GM18861 (cell line): Measurements from ENCODE around the gene TXNDC11.

Experiments used
- ATAC-seq: cut with Tn5 transposase; IDR thresholded peaks from one replicate; pipeline ENCODE4 v1.9.1; 2021; ENCODE audit not compliant: unreplicated experiment

TXNDC11 gene

DNA sequence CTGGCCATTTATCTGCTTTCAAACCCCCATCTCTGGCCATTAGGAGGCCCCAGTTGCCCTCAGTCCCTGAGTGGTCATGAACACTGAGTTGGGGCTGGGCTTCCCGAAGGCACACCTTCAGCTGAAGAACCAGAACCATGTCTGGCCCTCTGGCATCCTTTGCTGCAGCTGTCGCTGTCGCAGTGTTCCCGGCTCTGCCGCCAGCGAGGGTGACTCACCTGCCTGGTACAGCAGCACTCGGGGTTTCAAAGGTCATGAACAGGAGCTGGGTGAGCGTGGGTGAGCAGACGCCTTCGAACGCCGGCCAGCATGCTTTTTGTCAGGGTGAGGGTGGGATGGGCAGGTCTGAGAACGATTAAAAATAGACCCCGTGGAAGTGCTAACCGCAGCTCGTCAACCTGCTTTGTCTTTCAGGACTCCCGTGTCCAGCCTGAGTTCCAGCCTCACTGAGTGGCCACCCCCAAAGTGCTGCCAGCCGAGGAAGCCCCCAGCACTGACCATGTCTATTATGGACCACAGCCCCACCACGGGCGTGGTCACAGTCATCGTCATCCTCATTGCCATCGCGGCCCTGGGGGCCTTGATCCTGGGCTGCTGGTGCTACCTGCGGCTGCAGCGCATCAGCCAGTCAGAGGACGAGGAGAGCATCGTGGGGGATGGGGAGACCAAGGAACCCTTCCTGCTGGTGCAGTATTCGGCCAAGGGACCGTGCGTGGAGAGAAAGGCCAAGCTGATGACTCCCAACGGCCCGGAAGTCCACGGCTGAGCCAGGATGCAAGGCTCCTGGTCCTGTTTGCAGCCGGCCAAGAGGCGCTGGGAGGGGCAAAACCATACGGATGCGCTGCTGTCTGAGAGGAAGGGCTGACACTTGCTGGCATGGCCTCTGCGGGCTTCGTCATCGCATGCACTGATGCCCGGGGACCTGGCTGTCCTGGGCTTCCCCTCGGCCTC is 66.8 kb downstream of the TXNDC11 start:
- no peak for ATAC-seq

DNA sequence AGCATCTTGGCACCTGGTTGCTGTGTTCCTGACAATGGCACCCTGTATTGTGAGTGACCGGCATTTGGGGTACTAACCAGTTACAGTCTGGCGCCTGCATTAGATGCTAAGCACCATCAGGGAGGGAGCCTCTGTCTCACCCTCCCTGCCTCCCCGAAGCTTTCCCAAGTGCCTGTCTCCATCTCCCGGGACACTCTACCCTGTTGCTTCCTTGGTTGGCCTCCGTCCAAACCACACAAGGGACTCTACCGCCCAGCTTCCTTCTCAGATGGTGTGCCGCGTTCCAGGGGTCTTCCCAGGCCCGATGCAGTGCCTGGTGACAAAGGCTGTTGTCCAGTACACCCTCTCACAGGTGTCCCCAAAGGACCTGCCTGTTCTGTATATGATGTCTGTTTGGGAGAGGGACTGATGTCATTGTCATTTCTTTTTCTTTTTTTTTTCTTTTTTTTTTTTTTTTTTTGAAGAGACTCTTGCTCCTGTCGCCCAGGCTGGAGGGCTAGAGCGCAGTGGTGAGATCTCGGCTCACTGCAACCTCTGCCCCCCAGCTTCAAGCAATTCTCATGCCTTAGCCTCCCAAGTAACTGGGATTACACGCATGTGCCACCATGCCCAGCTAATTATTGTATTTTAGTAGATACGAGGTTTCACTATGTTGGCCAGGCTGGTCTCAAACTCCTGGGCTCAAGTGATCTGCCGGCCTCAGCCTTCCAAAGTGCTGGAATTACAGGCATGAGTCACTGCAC is 67.7 kb downstream of the TXNDC11 start:
- ATAC-seq, result no peak

DNA sequence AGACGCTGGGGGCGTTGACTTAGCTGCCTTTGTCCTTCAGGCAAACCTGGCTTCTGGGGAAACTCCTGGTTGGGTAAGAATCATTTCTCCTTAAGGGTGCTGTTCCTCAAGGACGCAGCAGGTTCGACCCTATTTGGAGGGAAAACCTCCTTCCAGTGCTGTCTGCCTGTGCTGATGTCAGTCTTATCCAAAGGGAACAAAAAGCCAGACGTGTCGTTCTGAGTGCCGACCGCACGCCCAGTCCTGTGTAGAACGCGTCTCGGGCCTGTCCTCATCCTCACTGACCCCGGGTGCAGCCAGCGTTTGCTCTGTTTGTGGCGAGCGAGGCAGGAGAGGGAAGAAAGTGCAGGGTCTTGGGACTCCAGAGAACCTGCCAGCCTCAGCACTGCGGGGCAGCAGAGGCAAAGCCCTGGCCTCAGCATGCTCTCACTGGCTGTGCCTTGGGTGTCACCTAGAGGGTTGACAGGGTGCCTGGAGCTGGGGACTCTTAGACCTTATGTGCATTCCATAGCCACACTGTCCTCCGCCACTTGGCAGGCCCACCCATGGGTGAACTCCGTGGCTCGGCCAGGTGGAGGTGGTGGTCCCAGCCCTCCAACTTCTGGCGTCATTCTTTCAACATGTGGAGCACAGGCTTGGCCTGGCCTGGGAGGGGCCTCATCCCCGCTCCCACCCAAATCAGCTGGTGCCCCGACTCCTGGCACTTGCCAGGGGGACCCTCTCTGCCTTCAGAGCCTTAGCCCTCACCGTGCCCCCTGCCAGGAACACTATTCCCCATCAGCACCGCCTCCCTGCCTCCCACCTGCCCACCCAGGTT is 68.4 kb downstream of the TXNDC11 start:
- no peak for ATAC-seq

DNA sequence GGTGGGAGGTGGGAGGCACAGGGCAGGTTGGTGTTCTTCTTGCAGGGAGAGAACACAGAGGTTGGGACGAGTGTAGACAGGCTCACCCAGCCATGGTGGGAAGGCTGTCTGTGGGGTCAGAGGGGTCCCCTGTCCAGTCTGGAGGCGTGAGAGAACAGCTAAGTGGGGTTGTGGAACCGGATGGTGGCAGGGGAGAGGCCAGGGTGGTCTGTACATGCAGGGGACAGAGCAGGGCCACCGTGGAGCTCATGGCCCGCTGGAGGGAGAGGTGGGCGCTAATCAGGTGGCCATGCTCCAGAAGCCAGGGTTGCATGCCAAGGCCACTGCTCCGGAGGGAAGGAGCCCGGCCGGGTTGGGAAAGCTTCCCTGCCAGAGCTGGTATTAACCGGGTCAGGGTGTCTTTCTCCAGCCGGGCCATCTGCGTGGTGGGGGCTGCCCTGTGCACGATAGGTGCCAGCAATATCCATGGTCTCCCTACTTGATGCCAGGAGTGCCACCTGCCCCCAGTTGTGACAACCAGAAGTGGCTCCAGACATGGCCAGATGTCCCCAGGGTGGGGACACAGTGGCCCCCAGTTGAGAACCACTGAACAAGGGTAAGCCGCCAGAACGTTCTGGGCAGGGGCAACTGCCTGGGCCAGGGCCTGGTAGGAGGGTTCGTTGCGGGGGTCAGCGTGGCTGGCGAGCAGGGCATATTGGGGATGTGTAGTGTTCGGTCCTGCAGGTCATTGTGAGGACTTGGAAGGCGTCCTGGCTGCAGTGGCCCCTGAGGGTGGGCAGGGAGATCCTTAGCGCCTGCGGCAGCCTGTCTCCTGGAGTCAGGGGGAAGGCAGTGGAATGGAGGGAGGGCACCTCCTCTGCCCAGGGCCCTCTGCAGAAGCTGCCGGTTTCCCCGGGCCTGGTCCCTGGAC is 69.3 kb downstream of the TXNDC11 start:
- no peak for ATAC-seq

DNA sequence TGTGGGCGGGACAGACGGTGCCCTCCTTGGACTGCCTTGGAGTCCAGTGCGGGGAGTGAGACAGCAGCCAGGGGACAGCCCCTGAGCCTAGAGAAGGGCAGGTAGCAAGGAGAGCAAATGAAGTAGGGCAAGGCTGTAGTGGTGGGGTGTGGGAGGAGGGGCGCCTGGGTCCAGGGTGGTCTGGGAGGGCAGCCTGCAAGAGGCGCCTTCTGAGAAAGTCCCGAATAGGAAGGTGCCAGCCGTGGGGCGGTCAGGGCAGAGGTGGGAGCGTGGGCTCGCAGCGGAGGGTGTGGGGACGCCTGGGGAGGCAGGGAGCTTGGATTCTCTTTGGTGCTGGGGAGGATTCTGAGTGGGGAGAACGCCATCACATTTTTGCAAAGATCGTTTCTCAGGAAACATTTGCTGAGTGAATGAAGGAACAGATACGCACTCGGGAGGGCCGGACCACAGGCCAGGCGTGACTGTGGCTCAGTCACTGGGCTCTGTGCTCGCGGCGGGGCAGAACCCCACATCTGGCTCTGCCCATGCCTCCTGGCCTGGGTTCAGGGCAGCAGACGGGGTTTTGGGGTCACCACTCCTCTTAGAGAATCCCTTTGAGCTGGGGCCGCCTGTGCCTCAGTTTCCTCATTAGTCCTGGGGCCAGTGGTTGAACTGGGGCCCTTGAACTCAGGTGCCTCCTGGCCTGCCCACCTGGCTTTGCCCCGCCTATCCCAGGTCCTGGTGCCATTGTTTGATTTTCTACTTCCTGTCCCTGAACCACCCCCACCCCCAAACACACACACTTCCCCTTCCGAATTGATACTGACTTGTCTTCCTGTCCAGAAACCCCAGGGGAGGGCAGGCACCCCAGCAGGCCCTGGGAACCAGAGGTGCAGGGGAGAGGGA is 70.2 kb downstream of the TXNDC11 start:
- ATAC-seq, result no peak

DNA sequence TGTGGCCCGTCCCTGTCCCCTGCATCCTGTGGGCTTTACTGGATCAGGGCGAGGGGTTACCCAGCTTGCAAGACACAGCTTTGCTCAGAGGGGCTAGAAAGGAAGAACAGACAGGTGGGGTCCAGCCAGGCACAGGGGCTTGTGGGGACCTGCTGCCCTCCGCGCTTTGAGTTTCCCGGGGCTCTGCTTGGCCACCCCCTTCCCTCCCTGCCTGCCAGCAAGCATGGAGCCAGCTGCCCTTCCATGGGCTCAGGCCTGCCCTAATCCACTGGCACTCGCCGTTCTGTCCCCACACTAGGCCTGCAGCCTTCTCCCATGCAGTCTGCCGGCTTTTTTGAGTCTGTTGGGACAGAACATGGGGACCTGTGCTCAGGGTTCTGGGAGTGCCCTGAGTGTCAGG is 71.0 kb downstream of the TXNDC11 start:
- no peak for ATAC-seq

DNA sequence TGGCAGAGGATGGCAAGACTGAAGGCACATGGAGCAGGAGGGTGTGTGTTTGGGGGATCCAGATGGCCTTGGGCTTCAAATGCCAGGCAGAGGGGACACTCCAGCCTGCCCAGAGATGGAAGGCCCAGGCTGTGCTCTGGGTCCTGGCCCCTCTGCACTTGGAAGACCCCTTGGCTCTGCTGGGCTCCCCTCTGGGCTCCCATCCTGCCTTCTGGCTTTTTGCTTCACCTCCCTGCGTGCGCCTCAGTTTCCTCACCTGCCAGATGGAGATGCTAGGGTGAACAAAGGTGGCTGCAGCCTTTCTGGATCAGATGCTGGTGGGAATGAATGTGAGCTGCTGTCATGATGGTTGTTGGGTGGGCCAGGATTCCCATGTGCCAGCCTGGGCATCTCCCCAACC is 71.4 kb downstream of the TXNDC11 start:
- ATAC-seq, result no peak

DNA sequence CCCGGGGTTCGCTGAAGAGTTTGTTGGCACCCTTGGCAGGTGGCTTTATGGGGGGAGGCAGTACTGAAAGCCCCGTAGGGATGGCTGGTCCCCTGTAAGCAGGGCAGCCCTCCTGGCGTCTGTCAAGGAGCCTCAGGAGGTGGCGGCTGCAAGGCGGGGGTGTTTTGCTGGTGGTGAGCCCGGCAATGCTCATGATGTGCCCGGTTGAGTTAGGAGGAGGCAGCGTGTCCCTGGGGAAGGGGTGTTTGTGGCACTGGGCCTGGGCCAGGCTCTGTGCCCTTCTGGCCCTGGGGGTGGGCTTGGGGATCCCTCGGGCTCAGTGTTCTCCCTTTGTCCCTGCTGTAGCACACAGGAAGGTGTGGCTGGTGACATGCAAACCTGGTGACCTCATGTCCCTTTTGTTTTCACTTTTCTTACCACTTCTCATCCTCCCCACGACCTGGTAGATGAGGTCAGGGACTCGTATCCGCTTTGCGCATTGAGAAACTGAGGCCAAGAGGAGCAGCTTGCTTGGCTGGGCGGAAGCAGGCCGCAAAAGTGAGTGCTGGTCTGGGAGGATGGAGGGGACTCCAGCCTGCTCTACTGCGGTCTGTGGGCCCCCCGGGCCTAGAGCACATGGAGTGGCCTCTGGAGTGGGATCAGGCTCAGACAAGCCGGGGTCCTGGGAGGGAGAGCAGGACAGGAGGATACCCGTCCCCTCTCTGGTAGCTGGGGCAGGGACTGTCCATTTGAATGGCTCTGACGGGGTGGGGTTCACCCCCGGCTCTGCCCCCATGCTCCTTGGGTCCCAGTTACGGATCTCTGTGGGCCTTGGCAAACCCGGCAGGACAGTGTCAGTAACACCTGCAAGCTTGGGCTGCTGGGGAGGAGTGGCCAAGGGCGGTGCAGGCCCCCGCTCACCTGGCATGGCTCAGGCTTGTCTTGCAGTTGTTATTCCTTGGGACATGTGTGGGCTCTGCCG is 72.2 kb downstream of the TXNDC11 start:
- no peak for ATAC-seq

DNA sequence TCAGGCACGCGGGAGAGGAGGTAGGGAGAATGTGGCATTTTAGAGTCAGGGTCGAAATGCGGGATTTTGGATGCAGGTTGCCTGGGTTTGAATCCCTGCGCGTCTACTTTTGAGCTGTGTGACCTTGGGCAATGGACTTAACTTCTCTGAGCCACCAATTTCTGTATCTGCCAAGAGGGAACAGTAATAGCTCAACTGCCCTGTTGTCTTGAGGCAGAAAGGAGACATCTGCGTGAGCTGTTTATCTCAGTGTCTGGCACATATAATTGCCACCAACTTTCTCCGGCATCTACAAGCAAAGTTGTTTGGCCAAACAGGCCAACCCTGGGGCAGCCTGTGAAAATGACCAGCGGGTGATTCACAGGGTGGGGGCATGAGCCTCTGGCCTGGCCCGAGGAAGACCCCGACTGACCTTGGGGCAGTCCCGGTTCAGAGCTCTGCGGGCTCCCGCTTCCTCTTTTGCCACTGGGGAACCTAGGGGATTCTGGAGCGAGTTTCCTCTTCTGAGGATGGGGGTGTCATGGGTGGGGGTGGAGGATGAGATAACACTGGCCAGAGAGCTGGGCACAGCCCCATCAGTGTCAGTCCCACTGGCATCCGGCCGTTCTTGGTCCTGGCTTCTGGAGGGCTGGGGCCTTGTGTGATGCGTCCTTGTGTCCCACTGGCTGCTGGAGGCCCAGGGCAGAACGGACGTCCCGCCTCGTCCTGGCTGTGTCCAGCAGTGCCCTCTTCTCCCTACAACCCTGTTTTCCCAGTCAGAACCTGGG is 73.1 kb downstream of the TXNDC11 start:
- no peak for ATAC-seq

DNA sequence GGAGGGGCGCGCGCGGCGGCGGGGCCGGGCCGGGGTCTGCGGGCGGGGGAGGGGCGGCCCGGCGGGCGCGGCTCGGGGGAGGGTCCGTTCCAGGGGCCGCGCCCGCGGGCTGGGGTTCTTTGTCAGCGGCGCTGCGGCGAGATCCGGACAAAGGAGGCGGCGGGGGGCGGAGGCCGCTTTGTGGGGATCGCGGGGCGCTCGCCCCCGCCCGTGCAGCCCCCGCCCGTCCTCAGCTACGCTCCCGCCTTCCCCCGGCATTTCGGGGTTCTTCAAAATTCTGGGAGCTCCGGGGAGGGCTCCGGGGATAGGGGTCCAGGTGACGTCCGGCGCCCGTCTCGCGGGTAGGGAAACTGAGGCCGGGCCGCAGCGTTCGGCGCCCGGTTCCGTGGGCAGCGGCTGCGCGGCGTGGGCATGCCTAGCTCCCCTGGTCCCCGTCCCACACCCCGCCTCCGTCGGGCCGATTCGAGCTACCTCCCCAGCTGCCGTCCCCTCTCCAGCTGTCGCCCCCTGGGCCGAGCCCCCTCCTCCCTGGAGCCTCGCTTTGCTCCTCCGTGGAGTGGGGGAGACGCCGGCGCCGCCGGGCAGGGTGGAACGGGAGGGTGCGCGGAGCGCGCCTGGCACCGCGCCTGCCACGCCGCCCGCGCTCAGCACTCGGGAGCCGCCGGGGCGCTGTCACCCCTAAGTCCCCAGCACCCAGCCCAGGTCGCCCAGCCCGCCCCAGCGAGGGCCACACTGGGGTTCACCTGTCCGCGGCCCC is 73.9 kb downstream of the TXNDC11 start:
- no peak for ATAC-seq

DNA sequence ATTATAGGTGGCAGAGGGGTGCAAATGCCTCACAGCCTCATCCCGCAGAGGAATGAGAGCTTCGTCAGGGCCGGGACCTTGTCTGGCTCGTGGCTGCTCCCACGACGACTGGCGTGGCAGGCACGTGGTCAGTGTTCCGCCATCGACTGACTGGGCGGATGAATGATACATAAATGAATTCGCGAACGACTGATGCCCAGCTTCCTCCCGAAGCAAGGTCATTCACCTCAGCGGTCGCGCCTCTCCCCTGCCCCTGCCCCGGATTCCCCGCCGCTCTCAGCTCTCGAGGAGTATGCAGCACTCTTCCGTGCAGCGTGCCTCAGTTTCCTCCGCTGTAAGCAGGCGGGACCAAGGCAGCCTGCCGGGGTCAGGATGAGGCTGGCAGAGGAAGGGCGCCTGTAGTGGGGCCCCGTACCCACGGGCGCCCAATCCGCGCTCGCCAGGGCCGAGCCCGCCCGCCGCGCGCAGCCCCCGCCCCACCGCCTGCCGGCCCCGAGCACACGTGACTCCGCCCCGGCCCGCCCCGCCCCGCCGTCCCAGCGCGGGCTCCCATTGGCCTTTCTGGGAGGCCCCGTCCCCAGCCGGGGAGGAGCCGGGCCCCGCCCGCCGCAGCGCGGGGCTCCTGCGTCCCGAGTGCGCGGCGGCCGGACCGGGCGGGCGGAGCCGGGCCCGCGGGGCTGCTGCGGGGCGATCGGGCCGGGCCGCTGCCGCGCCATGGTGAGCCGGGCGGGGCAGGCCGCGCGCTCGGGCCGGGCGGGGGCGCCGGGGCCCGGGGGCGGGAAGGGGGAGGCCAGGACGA is 74.6 kb downstream of the TXNDC11 start, which contains the start of gene SNN:
SNN (plus strand) TSS at position 632 of the 799 bp plus-strand sequence. CDS start 7,605 bp downstream, outside the sequence.
- ATAC-seq, result no peak

DNA sequence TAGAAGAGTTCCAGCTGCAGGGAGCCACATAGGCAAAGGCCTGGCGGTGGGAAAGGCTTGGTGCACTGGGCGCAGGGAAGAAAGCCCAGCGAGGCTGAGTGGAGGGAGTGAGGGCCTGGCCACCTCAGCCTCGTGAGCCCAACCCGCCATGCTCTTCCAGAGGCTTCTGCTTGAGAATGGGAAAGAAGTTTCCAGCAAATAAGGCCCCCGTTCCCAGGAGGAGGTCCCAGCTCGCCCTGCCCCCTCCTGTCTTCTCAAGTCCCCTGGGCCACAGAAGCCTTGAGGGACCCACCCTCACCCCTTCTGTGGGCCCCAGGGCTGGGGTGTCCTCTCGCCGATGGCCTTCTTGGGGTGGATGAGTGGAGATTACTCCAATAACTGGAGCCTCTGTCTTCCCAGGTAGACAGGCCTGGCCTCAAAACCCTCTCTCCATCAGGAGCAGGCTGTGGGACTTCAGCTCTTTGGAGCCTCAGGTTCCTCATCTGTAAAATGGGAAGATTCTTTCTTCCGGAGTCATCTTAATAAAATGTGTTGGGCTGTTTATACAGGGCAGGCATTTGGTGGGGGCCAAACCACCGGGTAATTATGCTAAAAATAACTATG is 75.3 kb downstream of the TXNDC11 start:
- no peak for ATAC-seq

DNA sequence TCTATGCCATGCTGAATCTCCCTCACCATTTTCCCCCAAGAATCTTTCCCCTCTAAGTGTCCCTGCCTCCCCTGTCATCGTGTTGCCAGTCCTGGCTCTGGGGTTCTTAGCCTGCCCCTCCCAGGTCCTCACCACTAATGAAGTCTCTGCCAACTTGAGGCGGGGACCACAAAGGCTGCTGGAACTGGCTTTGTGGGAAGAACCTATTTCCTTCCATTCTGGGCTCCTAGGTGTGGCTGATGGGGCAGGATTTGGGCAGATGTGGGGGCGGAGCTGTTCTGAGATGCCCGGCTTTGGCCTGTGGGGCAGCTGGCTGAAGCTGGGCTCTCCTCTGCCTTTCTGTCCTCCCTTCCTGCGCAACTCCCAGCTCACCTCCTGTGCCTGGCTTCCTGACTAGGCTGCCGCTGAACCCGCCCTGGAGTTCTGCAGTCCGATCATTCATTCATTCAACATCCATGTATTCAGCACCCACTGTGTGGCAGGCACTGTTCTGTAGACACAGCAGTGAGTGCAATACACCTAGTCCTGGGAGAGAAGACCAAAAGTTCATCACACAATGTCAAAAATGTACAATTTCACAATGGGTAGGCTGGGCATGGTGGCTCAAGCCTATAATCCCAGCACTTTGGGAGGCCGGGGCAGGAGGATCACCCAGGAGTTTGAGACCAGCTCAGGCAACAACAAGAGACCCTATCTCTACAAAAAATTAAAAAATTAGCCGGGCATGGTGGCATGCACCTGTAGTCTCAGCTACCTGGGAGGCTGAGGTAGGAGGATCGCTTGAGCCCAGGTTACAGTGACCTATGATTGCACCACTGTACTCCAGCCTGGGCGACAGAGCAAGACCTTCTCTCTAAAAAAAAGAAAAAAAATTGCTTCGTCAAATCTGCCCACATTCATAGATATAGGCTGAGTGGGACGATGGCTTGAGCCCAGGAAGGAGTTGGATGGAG is 76.3 kb downstream of the TXNDC11 start:
- ATAC-seq, result no peak

DNA sequence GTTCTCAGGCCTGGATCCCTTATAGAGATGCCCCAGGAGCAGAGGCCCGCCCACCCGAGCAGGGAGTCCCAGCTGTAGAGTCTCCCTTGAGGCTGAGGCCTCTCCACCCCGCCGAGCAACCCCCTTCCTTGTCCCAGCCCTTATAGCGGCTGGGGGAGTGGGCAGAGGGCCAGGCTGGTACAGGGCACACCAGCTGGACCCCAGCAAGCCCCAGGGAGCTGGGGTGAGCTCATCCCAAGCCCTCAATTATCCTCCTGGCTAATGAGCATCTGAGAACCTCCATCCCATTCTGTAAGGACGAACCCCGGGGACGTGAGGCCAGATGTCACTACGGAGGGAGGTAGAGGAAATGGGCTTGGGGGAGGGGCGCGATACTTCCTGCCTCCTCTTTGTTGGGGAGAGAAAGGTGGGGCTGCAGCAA is 77.6 kb downstream of the TXNDC11 start:
- ATAC-seq, result no peak
